ENCODE data around the gene HS3ST4. TPM values are rescaled to one million over a fixed set of nuclear protein-coding genes. Genes with fewer than 3 reads are reported as not detected.

The HS3ST4 gene
- total RNA-seq, 4 donors from 2014 or later = 0.49 to 1.4 (median 0.64) TPM; not detected in 1

DNA sequence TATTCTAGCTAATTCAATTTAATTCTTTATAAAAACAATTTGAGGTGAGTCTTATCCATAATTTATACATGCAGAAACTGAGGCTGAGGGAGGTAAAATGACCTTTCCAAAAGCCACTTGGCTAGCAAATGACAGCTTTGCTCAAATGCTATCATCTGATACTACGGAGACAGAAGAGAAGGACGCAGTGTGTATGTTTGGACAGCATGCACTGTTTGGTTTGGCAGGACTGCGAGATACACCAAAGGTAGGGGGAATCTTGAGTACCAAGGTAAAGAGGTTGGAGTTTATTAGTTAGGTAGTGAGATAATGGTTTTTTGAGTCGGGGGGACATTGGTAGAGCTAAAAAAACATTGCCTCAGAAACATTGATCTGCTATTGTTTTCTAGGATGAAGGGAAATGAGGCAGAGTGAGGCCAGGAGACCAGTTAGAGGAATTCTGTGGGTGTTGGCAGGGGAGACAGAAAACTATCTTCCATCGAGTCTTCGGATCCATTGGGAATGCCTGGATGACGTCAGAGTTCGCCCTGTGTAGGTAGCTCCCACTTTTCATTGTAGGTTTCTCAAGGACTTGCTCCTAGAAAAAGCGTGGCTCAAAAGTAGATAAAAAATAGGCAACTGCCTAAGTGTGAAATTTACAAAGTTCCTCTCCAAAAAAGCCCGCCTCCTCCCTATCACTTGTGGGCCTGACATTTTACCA, 2.5 kb upstream of the HS3ST4 start:
- no peaks in the 10 kb centered on the region for H3K9me3 ChIP-seq
- 72% methylated on average over 10 of the region's 10 CpGs for WGBS
- H3K27ac ChIP-seq = no peak overlapping the region
- peaks cover 16% of the 10 kb centered on the region for H3K4me1 ChIP-seq
- H3K4me3 ChIP-seq = no peak overlapping the region
- no peaks in the 10 kb centered on the region for H3K36me3 ChIP-seq
- H3K27me3 ChIP-seq = peaks cover 49% of the 10 kb centered on the region
- no peak for DNase-seq (ENCODE audit: low spot score in 2 of 2)
- TF ChIP-seq EP300 (IDR thresholded peaks at IDR 0.05) = no peak
- TF ChIP-seq POLR2A (IDR thresholded peaks at IDR 0.05) = no peak
- no peak for TF ChIP-seq POLR2AphosphoS5 (IDR thresholded peaks at IDR 0.05)
- TF ChIP-seq, protein P1, sequence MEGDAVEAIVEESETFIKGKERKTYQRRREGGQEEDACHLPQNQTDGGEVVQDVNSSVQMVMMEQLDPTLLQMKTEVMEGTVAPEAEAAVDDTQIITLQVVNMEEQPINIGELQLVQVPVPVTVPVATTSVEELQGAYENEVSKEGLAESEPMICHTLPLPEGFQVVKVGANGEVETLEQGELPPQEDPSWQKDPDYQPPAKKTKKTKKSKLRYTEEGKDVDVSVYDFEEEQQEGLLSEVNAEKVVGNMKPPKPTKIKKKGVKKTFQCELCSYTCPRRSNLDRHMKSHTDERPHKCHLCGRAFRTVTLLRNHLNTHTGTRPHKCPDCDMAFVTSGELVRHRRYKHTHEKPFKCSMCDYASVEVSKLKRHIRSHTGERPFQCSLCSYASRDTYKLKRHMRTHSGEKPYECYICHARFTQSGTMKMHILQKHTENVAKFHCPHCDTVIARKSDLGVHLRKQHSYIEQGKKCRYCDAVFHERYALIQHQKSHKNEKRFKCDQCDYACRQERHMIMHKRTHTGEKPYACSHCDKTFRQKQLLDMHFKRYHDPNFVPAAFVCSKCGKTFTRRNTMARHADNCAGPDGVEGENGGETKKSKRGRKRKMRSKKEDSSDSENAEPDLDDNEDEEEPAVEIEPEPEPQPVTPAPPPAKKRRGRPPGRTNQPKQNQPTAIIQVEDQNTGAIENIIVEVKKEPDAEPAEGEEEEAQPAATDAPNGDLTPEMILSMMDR (IDR thresholded peaks at IDR 0.05) = no peak

GRCh38 chr16:25690552-25691143, 1.1 kb upstream of the HS3ST4 start:
- no peak overlapping the region for H3K27ac ChIP-seq

DNA sequence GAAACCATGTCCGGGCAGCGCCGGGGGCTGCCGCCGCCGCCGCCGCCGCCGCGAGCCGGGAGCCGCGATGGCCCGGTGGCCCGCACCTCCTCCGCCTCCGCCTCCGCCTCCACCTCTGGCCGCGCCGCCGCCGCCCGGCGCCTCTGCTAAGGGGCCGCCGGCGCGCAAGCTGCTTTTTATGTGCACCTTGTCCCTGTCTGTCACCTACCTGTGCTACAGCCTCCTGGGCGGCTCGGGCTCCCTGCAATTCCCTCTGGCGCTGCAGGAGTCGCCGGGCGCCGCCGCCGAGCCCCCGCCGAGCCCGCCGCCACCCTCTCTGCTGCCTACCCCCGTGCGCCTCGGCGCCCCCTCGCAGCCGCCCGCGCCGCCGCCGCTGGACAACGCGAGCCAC, 587 bp downstream of the HS3ST4 start:
- WGBS = 0% methylated on average over 6 of the region's 56 CpGs
- DNase-seq (ENCODE audit: low spot score in 2 of 2) = no peak
- no peaks in the 10 kb centered on the region for H3K36me3 ChIP-seq
- peak overlapping the region; percentile 50 for H3K4me3 ChIP-seq
- no peak overlapping the region for H3K27ac ChIP-seq
- H3K27me3 ChIP-seq = peaks cover 75% of the 10 kb centered on the region
- peaks cover 16% of the 10 kb centered on the region for H3K4me1 ChIP-seq
- TF ChIP-seq POLR2A (IDR thresholded peaks at IDR 0.05) (no peak), EP300 (IDR thresholded peaks at IDR 0.05) (no peak), POLR2AphosphoS5 (IDR thresholded peaks at IDR 0.05) (no peak)
- TF ChIP-seq, protein P1 (IDR thresholded peaks at IDR 0.05) = no peak
- H3K9me3 ChIP-seq = no peaks in the 10 kb centered on the region

More at GRCh38 chr16:25690552-25691143, 1.1 kb upstream of the HS3ST4 start:
- Histone ChIP-seq H3K4me1 (peaks cover 16% of the 10 kb centered on the region), H3K4me3 (no peak overlapping the region), H3K27me3 (peaks cover 62% of the 10 kb centered on the region), H3K36me3 (no peaks in the 10 kb centered on the region), H3K9me3 (no peaks in the 10 kb centered on the region)
- DNase-seq (ENCODE audit: low spot score in 2 of 2) = no peak
- no peak for TF ChIP-seq EP300 (IDR thresholded peaks at IDR 0.05)
- 19% methylated on average over 6 of the region's 6 CpGs for WGBS

DNA sequence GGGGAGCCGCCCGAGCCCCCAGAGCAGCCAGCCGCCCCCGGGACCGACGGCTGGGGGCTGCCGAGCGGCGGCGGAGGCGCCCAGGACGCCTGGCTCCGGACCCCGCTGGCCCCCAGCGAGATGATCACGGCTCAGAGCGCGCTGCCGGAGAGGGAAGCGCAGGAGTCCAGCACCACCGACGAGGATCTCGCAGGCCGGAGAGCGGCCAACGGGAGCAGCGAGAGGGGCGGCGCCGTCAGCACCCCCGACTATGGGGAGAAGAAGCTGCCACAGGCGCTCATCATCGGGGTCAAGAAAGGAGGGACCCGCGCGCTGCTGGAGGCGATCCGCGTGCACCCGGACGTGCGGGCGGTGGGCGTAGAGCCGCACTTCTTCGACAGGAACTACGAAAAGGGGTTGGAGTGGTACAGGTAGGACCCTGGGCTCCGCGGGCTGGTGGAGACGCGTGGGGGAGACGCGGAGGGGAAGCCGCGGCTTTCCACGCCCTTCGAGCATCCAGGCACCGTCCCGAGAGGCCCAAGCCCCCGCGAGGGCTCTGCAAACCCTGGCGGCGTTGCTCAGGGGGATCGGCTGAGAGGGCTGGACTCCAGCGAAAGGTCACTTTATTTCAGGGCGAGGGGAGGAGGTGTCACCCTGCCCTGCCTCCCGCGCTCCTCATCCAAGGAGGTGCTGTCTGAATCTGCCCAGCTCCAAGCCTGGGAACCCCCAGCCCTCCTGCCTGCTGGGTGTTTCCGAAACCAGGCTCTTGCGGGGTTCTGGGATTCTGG, 1.2 kb downstream of the HS3ST4 start:
- no peak for DNase-seq (ENCODE audit: low spot score in 2 of 2)
- Histone ChIP-seq H3K4me3 (peak overlapping the region; percentile 50), H3K4me1 (peaks cover 16% of the 10 kb centered on the region), H3K27me3 (peaks cover 75% of the 10 kb centered on the region), H3K36me3 (no peaks in the 10 kb centered on the region), H3K9me3 (no peaks in the 10 kb centered on the region), H3K27ac (no peak overlapping the region)
- 4% methylated on average over 10 of the region's 70 CpGs for WGBS
- TF ChIP-seq, protein P1 (IDR thresholded peaks at IDR 0.05) = no peak
- no peak for TF ChIP-seq POLR2A (IDR thresholded peaks at IDR 0.05)
- no peak for TF ChIP-seq EP300 (IDR thresholded peaks at IDR 0.05)
- TF ChIP-seq POLR2AphosphoS5 (IDR thresholded peaks at IDR 0.05) = no peak

- Histone ChIP-seq H3K4me3 (no peak overlapping the region), H3K27ac (no peak overlapping the region), H3K36me3 (no peaks in the 10 kb centered on the region), H3K9me3 (no peaks in the 10 kb centered on the region), H3K4me1 (peaks cover 16% of the 10 kb centered on the region), H3K27me3 (peaks cover 75% of the 10 kb centered on the region)
- no peak for TF ChIP-seq POLR2A (IDR thresholded peaks at IDR 0.05)
- no peak for TF ChIP-seq EP300 (IDR thresholded peaks at IDR 0.05)
- TF ChIP-seq, protein P1 (IDR thresholded peaks at IDR 0.05) = no peak
- TF ChIP-seq POLR2AphosphoS5 (IDR thresholded peaks at IDR 0.05) = no peak
- WGBS = 11% methylated on average over 9 of the region's 9 CpGs
- DNase-seq (ENCODE audit: low spot score in 2 of 2) = no peak
Observed at GRCh38 chr16:25693631-25694030, 1.9 kb downstream of the HS3ST4 start.

Data from suprapubic skin (tissue), 4 donors.